NCI-H526 (cell line): ENCODE data around the gene FBXW8.

ENCODE experiments used
- DNase-seq, 2 experiments: peaks; one replicate each; lab custom pipeline; 2025; lab: John Stamatoyannopoulos, UW

Gene FBXW8

GRCh38 chr12:117037289-117038022 lies 126.7 kb downstream of the FBXW8 start:
- DNase-seq: no peak

GRCh38 chr12:117038023-117038680 lies 127.4 kb downstream of the FBXW8 start:
- no peak for DNase-seq

GRCh38 chr12:117038919-117039318 lies 128.2 kb downstream of the FBXW8 start:
- no peak for DNase-seq

- no peak for DNase-seq
These were observed 129.2 kb downstream of the FBXW8 start for GRCh38 chr12:117039891-117040309.

GRCh38 chr12:117040496-117040895 lies 129.7 kb downstream of the FBXW8 start:
- no peak for DNase-seq

- no peak for DNase-seq
These were observed 131.0 kb downstream of the FBXW8 start for GRCh38 chr12:117041798-117042170.

GRCh38 chr12:117042171-117042842 lies 131.6 kb downstream of the FBXW8 start:
- no peak for DNase-seq

GRCh38 chr12:117042862-117043261 lies 132.1 kb downstream of the FBXW8 start:
- DNase-seq: peak in 1 of 2 experiments; percentile 10

- no peak for DNase-seq
These were observed 133.6 kb downstream of the FBXW8 start for GRCh38 chr12:117044311-117044710.

GRCh38 chr12:117044790-117045159 lies 134.0 kb downstream of the FBXW8 start:
- DNase-seq: no peak

GRCh38 chr12:117045160-117046010 lies 134.6 kb downstream of the FBXW8 start:
- peak in 1 of 2 experiments; percentile 65 for DNase-seq

GRCh38 chr12:117046011-117046369 lies 135.2 kb downstream of the FBXW8 start:
- peak in 1 of 2 experiments; percentile 34 for DNase-seq

GRCh38 chr12:117046425-117046824 lies 135.7 kb downstream of the FBXW8 start:
- DNase-seq: no peak

GRCh38 chr12:117046861-117047530 lies 136.2 kb downstream of the FBXW8 start:
- DNase-seq: no peak

GRCh38 chr12:117047810-117048584 lies 137.2 kb downstream of the FBXW8 start:
- DNase-seq: no peak

- no peak for DNase-seq
These were observed 137.8 kb downstream of the FBXW8 start for GRCh38 chr12:117048585-117048904.

- no peak for DNase-seq
These were observed 138.5 kb downstream of the FBXW8 start for GRCh38 chr12:117049295-117049694.

GRCh38 chr12:117050060-117050459 lies 139.3 kb downstream of the FBXW8 start:
- DNase-seq: no peak

GRCh38 chr12:117051380-117051779 lies 140.6 kb downstream of the FBXW8 start:
- DNase-seq: no peak

GRCh38 chr12:117052386-117053049 lies 141.8 kb downstream of the FBXW8 start:
- peak; percentile 63 to 88 for DNase-seq

- DNase-seq: peak; percentile 52 to 70
These were observed 142.3 kb downstream of the FBXW8 start for GRCh38 chr12:117053050-117053400.
